CD4-positive, alpha-beta T cell (primary cell): ENCODE measurements around the gene HLA-DQB2. TPM values are rescaled to one million over a fixed set of nuclear protein-coding genes. Genes with fewer than 3 reads are reported as not detected.

Source experiments
- ATAC-seq: fragments of 200-7000 bp; cut with Tn5 transposase; one replicate; pipeline ENCODE4 v1.10.0; 2022; ENCODE audit warnings: mild to moderate bottlenecking; ENCODE audit not compliant: poor library complexity
- CTCF ChIA-PET: fragments of 350-600 bp; sonication (Branson Sonifier 250); formaldehyde crosslinking; loops from one replicate; lab custom pipeline; 2021; ENCODE audit warnings: antibody characterized with exemption, inconsistent platforms; lab: Charles Lee
- POLR2A ChIA-PET: fragments of 350-600 bp; sonication (Branson Sonifier 250); formaldehyde crosslinking; loops from one replicate; lab custom pipeline; 2021; ENCODE audit warnings: antibody characterized with exemption, inconsistent platforms; lab: Charles Lee
- DNase-seq, 14 experiments: peaks; one replicate each; pipeline ENCODE4 v3.0.0-alpha.2; 2013 to 2020; ENCODE audit warnings: mixed read lengths in 2 of 14
- H3K27ac ChIP-seq, 2 donors: one replicate each; pipeline versions ENCODE4 v1.5.1 to v1.7.0; 2013; ENCODE audit warnings: low read length in 2 of 2, low read depth in 1 of 2, mild to moderate bottlenecking in 1 of 2
- H3K27me3 ChIP-seq, 2 experiments: 1 replicate in 1 of 2; 2 replicates in 1 of 2; pipeline versions ENCODE4 v1.6.1 to v1.7.0; 2013; ENCODE audit warnings: low read length in 2 of 2, control low read depth in 1 of 2, mild to moderate bottlenecking in 1 of 2, moderate library complexity in 1 of 2; ENCODE audit not compliant: insufficient read depth in 2 of 2, control insufficient read depth in 1 of 2
- H3K36me3 ChIP-seq: one replicate; pipeline ENCODE4 v1.6.1; 2013; ENCODE audit warnings: low read length, control low read depth; ENCODE audit not compliant: insufficient read depth
- H3K4me1 ChIP-seq: one replicate; pipeline ENCODE4 v1.6.1; 2013; ENCODE audit warnings: low read length, control low read depth; ENCODE audit not compliant: insufficient read depth
- H3K4me3 ChIP-seq: one replicate; pipeline ENCODE4 v1.5.1; 2013; ENCODE audit warnings: mild to moderate bottlenecking, low read length, moderate library complexity
- H3K9me3 ChIP-seq, 2 experiments: 1 replicate in 1 of 2; 2 replicates in 1 of 2; pipeline versions ENCODE4 v1.6.1 to v1.7.0; 2013; ENCODE audit warnings: low read length in 2 of 2, mild to moderate bottlenecking in 2 of 2, control low read depth in 1 of 2, moderate library complexity in 1 of 2; ENCODE audit not compliant: control insufficient read depth in 1 of 2, insufficient read depth in 1 of 2
- H3K27ac Mint-ChIP-seq: one replicate; pipeline ENCODE4 v1.8.0; 2020; ENCODE audit warnings: mixed read lengths
- H3K27me3 Mint-ChIP-seq: one replicate; pipeline ENCODE4 v1.8.0; 2021; ENCODE audit warnings: mixed read lengths
- H3K36me3 Mint-ChIP-seq: one replicate; pipeline ENCODE4 v1.8.0; 2021; ENCODE audit warnings: low read depth, mixed read lengths
- H3K4me1 Mint-ChIP-seq: one replicate; pipeline ENCODE4 v1.8.0; 2021; ENCODE audit warnings: low read depth, mixed read lengths
- H3K4me3 Mint-ChIP-seq: one replicate; pipeline ENCODE4 v1.8.0; 2020; ENCODE audit warnings: mild to moderate bottlenecking, mixed read lengths
- H3K9me3 Mint-ChIP-seq: one replicate; pipeline ENCODE4 v1.8.0; 2020; ENCODE audit warnings: mixed read lengths
- CTCF ChIP-seq: fragments of 200-600 bp; IDR thresholded peaks from one replicate; pipeline ENCODE4 v1.8.0; 2022; ENCODE audit warnings: antibody characterized with exemption, mild to moderate bottlenecking
- intact Hi-C, 2 experiments: fragments of 100-400 bp; cut with DNase I in 1 of 2; cut with micrococcal nuclease in 1 of 2; formaldehyde crosslinking; loops; one replicate each; pipeline versions ENCODE4 v1.15.1 to v1.9.0; 2023 to 2025; cut with DNase I, micrococcal nuclease
- total RNA-seq, 174 experiments: library from RNA in 2 of 174; stranded (reverse) in 2 of 174; gene quantifications; one replicate each; pipeline ENCODE4 v1.2.3 and lab custom pipeline; 2021 to 2026

Gene HLA-DQB2
- total RNA-seq, 2 experiments from 2014 or later: 1.3 to 2.2 TPM

- H3K4me3 ChIP-seq: no peak overlapping the region
- DNase-seq: no peak
- intact Hi-C loops: no loop called here
- Mint-ChIP-seq H3K36me3 (no peaks in the 10 kb centered on the region), H3K27me3 (peaks cover 58% of the 10 kb centered on the region), H3K9me3 (peaks cover 2% of the 10 kb centered on the region), H3K4me3 (no peak overlapping the region), H3K4me1 (no peaks in the 10 kb centered on the region), H3K27ac (no peak overlapping the region)
- no peaks in the 10 kb centered on the region for H3K4me1 ChIP-seq
- ATAC-seq: no peak
- H3K27me3 ChIP-seq: peaks cover 0 to 13% of the 10 kb centered on the region in 2 experiments
- peaks cover 0 to 3% of the 10 kb centered on the region in 2 experiments for H3K9me3 ChIP-seq
- CTCF ChIA-PET: no interaction called here
- TF ChIP-seq CTCF: no peak
- no peak overlapping the region for H3K27ac ChIP-seq
- POLR2A ChIA-PET: no interaction called here
- H3K36me3 ChIP-seq: no peaks in the 10 kb centered on the region
These were observed 40.1 kb upstream of the HLA-DQB2 start for GRCh38 chr6:32803416-32803815.

DNA sequence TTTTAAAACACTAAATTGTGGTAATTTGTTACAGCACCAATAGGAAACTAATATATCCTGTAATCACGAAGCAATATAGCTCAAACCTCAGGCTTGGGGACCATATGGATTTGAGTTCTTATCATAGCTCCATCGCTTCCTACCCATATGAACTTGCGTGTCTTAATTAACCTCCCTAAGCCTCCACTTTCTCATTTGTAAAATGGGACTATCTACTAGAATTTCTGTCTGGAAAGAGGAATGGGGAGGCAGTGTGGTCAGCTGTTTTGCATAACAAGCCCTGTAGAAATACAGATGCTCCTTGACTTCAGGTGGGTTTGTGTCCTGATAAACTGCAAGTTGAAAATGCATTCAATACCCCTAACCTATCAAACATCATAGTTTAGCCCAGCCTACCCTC, 36.4 kb upstream of the HLA-DQB2 start:
- no peaks in the 10 kb centered on the region for H3K36me3 Mint-ChIP-seq
- DNase-seq (no peak), ATAC-seq (no peak)
- no peak overlapping the region for H3K27ac ChIP-seq
- no peak overlapping the region for H3K27ac Mint-ChIP-seq
- H3K4me1 ChIP-seq: peaks cover 9% of the 10 kb centered on the region
- intact Hi-C loops: loop anchor here (5.0 to 10.0 kb wide), 4 partner anchors 68 to 552 kb away; no protein-coding TSS in a partner anchor
- H3K27me3 Mint-ChIP-seq: peaks cover 69% of the 10 kb centered on the region
- no peak for TF ChIP-seq CTCF
- peaks cover 3% of the 10 kb centered on the region for H3K9me3 Mint-ChIP-seq
- peaks cover 11 to 21% of the 10 kb centered on the region in 2 experiments for H3K27me3 ChIP-seq
- H3K4me3 Mint-ChIP-seq: no peak overlapping the region
- H3K4me1 Mint-ChIP-seq: peaks cover 13% of the 10 kb centered on the region
- H3K9me3 ChIP-seq: peaks cover 0 to 3% of the 10 kb centered on the region in 2 experiments
- CTCF ChIA-PET: interaction anchor here (1.1 to 1.4 kb wide), 2 partner anchors 367 to 386 kb away, joined by 3 to 4 read pairs; no protein-coding TSS in a partner anchor
- POLR2A ChIA-PET: no interaction called here
- H3K4me3 ChIP-seq: no peak overlapping the region
- H3K36me3 ChIP-seq: no peaks in the 10 kb centered on the region

GRCh38 chr6:32799168-32799567, 35.8 kb upstream of the HLA-DQB2 start:
- Histone ChIP-seq H3K36me3 (no peaks in the 10 kb centered on the region), H3K27ac (no peak overlapping the region), H3K9me3 (peaks cover 0 to 3% of the 10 kb centered on the region in 2 experiments), H3K4me3 (no peak overlapping the region), H3K27me3 (peaks cover 11 to 21% of the 10 kb centered on the region in 2 experiments), H3K4me1 (peaks cover 9% of the 10 kb centered on the region)
- Mint-ChIP-seq H3K9me3 (peaks cover 3% of the 10 kb centered on the region), H3K4me3 (no peak overlapping the region), H3K36me3 (no peaks in the 10 kb centered on the region), H3K27me3 (peaks cover 69% of the 10 kb centered on the region), H3K4me1 (peaks cover 19% of the 10 kb centered on the region), H3K27ac (no peak overlapping the region)
- no peak for ATAC-seq
- intact Hi-C loops: loop anchor here (5.0 to 10.0 kb wide), 4 partner anchors 68 to 552 kb away; no protein-coding TSS in a partner anchor
- TF ChIP-seq CTCF: no peak
- ChIA-PET CTCF (interaction anchor here (1.1 to 1.4 kb wide), 2 partner anchors 367 to 385 kb away, joined by 3 to 4 read pairs; no protein-coding TSS in a partner anchor), POLR2A (no interaction called here)
- DNase-seq: no peak
